HG03354 (cell line): Measurements from ENCODE around the gene PCSK9.
"Not testable (repeated sequence)": the region's sequence is repeated elsewhere in the genome, so short reads cannot be mapped to it uniquely, and the experiment has no call there.

ENCODE experiments used
- ATAC-seq: cut with Tn5 transposase; IDR thresholded peaks from one replicate; pipeline ENCODE4 v1.9.1; 2021; ENCODE audit warnings: mild to moderate bottlenecking; ENCODE audit not compliant: unreplicated experiment, poor library complexity, severe bottlenecking

PCSK9 gene

DNA sequence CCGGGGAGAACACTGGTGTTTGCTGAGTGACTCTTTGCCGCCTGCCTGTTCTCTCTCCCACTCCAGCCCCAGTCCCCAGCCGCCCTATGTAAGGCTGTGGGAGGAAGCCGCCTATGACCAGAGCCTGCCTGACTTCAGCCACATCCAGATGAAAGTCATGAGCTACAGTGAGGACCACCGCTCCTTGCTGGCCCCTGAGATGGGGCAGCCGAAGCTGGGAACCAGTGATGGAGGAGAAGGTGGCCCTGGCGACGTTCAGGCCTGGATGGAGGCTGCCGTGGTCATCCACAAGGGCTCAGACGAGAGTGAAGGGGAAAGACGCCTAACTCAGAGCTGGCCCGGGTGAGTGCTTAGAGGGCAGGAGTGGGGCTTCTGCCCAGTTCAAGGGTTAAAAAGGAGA lies 32.4 kb upstream of the PCSK9 start:
- no peak for ATAC-seq

DNA sequence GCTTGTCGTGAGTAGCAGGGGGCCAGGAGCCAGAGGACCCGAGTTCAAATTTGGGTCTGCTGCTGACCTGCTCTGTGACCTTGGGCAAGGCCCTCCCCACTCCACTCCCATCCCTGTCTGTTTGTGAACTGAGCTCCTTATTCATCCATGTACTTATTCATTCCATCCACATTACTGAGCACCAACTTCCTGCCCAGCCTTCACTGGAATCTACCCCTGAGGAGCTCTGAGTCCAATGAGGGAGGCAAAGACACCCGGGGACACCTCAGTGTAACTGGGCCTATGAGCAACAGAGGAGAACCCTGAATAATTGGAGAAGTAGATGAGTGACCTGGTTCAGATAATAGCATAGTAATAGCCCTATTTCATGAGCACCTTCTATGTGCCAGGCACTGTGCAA lies 31.7 kb upstream of the PCSK9 start:
- no peak for ATAC-seq

DNA sequence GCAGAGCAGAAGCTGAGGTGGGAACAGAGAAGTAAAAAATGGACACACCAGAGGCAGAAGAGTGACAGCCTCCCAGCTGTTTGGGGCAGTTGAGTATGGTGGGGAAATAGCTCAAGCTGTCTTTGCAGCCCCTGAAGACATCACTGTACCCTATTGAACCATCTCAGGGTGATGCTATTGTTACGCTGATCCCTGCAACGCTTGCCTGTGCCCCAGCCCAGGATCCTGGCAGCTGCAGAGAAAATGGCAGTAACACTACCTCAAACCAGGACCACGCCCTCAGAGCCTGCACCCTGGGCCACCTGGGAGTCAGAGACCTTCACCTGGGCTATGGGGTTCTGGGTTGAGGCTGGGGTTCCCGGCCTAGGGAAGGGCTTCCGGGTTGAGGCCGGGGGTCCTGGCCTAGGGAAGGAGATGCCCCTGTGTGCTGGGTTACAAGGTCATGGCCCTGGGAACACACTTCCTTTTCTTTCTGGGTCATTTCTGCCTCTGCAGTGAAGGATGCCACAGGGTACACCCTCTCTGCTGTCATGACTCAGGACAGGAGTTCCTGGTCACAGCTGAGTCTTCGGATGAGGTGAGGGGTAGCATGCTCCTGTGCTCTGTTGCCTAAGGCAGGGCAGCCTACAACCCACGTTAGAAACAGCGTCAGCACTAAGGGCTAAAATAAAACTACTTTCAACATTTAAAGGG lies 29.0 kb upstream of the PCSK9 start:
- no peak for ATAC-seq

- no peak for ATAC-seq
Observed at GRCh38 chr1:55010887-55011217, 28.5 kb upstream of the PCSK9 start.

- no peak for ATAC-seq
Observed at GRCh38 chr1:55012661-55013060, 26.7 kb upstream of the PCSK9 start.

GRCh38 chr1:55015123-55015522 lies 24.2 kb upstream of the PCSK9 start:
- no peak for ATAC-seq

DNA sequence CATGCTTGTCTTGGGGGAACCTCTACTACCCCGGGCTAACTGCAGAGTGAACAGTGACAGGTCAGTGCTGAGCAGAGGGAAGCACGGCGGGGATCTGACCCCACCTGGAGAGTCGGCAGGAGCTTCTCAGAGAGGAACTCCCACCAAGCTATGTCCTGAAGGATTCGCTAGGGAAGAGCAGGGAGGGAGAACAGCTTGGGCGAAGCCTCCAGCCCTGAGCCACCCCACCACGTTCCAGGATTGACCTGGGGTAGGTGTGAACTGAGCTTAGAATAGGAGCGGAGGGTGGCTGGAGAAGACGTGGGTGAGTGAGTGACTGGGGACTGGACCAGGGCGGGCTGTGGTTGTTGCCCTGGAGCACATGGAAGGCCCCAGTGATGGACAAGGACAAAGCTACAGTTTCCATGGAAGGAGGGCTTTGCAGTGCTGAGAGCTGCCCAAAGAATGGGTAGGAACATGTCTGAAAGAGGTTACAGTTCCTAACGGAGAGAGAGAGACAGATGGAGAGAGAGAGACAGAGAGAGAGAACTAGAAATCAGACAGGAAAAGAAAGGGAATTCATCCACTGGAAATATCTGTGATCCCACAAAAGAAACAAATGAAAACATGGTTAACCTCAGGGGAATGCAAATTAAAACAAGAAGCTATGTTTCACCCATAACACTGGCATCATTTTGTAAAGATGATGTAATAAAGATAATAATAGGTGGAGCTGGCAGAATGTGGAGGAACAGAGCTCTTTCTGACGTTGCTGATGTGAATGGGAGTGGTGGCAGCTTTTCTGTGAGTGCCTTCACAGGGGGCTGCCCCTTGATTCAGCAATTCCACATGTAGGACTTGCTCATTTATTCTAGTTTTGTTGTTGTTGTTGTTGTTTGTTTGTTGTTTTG lies 23.4 kb upstream of the PCSK9 start:
- ATAC-seq = no peak

DNA sequence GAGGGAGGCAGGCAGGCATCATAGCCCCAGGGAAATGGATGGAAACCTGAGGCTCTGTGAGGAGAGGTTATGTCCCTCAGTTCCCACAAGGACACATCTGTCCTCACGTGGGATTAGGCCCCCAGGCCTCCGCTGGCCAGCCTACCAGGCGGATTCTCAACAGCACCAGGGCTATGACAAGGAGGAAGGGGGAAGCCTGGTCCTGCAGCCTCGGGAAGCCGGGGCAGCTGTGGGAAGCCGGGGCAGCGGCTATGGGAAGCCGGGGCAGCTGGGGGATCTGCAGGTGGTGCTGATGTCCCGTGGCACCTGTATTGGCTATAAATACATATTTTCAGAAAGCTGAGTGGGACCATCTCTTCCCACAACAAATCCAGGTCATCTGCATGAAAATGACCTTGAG lies 21.0 kb upstream of the PCSK9 start:
- ATAC-seq = no peak

DNA sequence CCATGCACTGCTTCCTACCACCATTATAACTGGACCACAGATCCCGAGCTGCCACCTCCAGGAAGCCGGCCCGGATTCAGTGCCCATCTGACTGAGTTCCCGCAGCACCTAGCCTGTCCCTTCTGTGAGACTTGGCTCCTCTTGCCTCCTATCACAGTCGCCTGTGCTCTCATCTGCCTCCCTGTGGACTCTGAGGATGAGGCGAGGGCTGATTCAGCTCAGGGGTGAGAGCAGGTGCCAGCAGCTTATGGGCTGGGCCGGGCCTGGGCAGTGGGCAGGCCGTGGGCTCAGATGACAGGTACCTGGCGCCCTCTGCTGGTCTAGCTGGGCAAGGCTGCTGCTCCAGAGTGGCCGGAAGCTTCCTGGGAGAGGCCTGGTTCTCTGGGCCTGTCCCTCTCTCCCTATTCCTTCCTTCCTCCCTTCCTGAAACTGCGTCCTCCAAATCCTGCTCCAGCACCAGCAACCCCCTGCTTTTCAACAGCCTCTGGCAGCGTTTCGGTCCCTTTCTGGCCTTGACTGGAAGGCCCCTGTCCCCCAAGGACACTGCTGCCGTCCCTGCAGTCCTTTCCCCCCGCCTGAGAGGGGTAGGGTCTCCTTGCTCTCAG lies 17.3 kb upstream of the PCSK9 start:
- peak; percentile 87 for ATAC-seq

DNA sequence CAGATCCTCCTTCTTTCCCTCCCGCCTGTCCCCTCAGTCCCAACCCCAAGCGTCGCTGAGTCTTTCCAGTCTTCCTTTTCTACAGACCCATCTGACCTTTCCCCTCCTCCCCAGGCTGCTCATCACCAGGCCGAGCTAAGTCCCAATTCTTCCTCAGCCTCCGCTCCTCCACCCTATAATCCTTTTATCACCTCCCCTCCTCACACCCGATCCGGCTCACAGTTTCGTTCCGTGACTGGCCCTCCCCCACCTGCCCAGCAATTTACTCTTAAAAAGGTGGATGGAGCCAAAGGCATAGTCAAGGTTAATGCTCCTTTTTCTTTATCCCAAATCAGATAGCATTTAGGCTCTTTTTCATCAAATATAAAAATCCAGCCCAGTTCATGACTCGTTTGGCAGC lies 15.2 kb upstream of the PCSK9 start:
- not testable (repeated sequence) for ATAC-seq

GRCh38 chr1:55026682-55027081 lies 12.7 kb upstream of the PCSK9 start:
- not testable (repeated sequence) for ATAC-seq

DNA sequence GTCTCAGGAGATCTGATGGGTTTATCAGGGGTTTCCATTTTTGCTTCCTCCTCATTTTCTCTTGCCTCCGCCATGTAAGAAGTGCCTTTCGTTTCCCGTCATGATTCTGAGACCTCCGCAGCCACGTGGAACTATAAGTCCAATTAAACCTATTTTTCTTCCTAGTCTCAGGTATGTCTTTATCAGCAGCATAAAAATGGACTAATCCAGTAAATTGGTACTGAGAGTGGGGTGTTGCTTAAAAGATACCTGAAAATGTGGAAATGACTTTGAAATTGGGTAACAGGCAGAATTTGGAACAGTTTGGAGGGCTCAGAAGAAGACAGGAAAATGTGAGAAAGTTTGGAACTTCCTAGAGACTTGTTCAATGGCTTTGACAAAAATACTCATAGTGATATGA lies 8.2 kb upstream of the PCSK9 start:
- not testable (repeated sequence) for ATAC-seq

DNA sequence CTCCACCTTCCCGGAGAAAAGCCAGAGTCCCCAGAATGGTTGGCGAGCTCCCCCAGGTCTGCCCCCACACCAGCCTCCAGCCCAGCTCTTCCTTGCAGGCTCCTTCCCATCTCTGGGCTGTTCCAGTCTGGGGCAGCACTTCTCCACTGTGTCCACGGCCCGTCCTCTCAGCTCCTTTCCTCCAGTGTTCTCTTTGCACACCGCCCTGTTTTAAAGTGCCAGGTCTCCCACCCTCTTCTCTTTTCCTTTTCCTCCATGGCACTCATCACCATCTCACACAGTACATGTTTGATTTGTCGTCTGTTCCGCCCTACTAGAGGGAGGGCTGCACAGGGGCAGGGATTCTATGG lies 6.1 kb upstream of the PCSK9 start:
- ATAC-seq = no peak

GRCh38 chr1:55034476-55035133 lies 4.7 kb upstream of the PCSK9 start:
- ATAC-seq = no peak

GRCh38 chr1:55035904-55036303 lies 3.4 kb upstream of the PCSK9 start:
- no peak for ATAC-seq

GRCh38 chr1:55037733-55038551 lies 1.4 kb upstream of the PCSK9 start:
- no peak for ATAC-seq

DNA sequence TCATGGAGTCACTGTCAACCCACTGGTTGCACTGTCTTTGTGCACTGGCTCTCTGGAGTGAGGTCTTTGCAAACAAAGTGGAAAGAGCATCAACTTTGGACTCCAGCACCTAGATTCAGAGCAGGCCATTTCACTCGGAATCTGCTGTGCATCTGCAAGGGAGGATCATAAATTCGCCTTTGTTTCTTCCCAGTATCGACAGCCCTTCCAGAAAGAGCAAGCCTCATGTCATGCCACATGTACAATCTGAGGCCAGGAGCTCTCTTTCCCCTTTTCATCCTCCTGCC lies 853 bp upstream of the PCSK9 start:
- no peak for ATAC-seq

- no peak for ATAC-seq
Observed at GRCh38 chr1:55038974-55039341, 390 bp upstream of the PCSK9 start.

DNA sequence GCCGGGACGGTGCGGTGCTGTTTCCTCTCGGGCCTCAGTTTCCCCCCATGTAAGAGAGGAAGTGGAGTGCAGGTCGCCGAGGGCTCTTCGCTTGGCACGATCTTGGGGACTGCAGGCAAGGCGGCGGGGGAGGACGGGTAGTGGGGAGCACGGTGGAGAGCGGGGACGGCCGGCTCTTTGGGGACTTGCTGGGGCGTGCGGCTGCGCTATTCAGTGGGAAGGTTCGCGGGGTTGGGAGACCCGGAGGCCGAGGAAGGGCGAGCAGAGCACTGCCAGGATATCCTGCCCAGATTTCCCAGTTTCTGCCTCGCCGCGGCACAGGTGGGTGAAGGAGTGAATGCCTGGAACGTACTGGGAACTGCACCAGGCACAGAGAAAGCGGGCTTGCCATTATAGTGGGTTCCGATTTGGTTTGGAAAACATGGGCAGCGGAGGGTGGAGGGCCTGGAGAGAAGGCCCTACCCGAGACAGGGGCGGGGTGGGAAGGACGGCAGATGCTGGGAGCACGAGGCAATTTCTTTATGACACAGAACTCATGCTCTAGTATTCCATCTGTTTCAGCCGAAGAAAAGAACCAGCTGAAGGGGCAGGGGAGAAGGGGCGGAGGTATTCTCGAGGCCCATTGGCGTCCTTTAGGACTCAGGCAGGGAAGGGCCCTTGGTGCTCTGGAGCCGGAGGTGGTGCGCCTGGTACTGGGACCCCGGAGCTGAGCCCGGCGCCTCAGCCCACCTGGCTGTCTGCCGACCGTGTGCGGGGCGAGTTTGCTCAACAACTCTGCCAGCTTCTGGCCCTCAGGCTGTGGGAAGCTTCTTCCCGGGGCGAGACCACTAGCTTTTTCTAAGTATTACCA lies 960 bp downstream of the PCSK9 start:
- no peak for ATAC-seq
